Endothelial cell of umbilical vein (primary cell): ENCODE results near the gene NR3C2. TPM values are rescaled to one million over a fixed set of nuclear protein-coding genes. Genes with fewer than 3 reads are reported as not detected.

Experiments
- BruUV-seq: library from RNA; stranded (reverse); fragments of 400-500 nt; replicated peaks from 2 replicates; lab custom pipeline; 2021; lab: Mats Ljungman, UMichigan
- CTCF ChIA-PET: fragments of 300-600, 350-600 bp; sonication (Branson Sonifier 250); formaldehyde crosslinking; loops from one replicate; lab custom pipeline; 2021; ENCODE audit warnings: antibody characterized with exemption, inconsistent platforms; lab: Charles Lee
- POLR2A ChIA-PET: fragments of 300-600, 350-600 bp; sonication (Branson Sonifier 250); formaldehyde crosslinking; loops from one replicate; lab custom pipeline; 2021; ENCODE audit warnings: antibody characterized with exemption, inconsistent platforms; lab: Charles Lee
- DNase-seq: peaks from one replicate; pipeline ENCODE4 v3.0.0-alpha.2; 2011; ENCODE audit warnings: low read depth, low spot score
- FAIRE-seq: peaks from 2 replicates; lab custom pipeline; 2011; peaks lifted over from hg19 to GRCh38; lab: Jason Lieb, UNC
- H2AFZ ChIP-seq: 2 replicates; pipeline ENCODE4 v1.6.0; 2012; ENCODE audit warnings: low read depth, low read length, control low read depth, inconsistent platforms
- H3K27ac ChIP-seq: 2 replicates; pipeline ENCODE4 v1.5.1; 2011; ENCODE audit warnings: low read depth, mild to moderate bottlenecking, control low read depth, low read length, moderate library complexity; ENCODE audit not compliant: insufficient read depth
- H3K27me3 ChIP-seq, 2 experiments: 2 replicates each; pipeline versions ENCODE4 v1.6.0 to v1.6.1; 2011; ENCODE audit warnings: low read length in 2 of 2, mixed read lengths in 1 of 2; ENCODE audit not compliant: control insufficient read depth in 2 of 2, insufficient read depth in 2 of 2
- H3K36me3 ChIP-seq, 2 experiments: 2 replicates in 1 of 2; 3 replicates in 1 of 2; pipeline ENCODE4 v1.5.1; 2011; ENCODE audit warnings: low read length in 2 of 2, mild to moderate bottlenecking in 1 of 2, moderate library complexity in 1 of 2; ENCODE audit not compliant: control insufficient read depth in 2 of 2, insufficient read depth in 2 of 2; ENCODE audit errors: extremely low read depth in 1 of 2
- H3K4me1 ChIP-seq: 3 replicates; pipeline ENCODE4 v1.5.1; 2011; ENCODE audit warnings: mild to moderate bottlenecking, low read length; ENCODE audit not compliant: control insufficient read depth, insufficient read depth; ENCODE audit errors: extremely low read depth
- H3K4me2 ChIP-seq: 2 replicates; pipeline ENCODE4 v1.6.1; 2011; ENCODE audit warnings: low read length, control low read depth, mixed read lengths; ENCODE audit not compliant: insufficient read depth
- H3K4me3 ChIP-seq, 3 experiments: fragments of 200-600 bp in 1 of 3; sonication (generic), shearing (Covaris generic) in 1 of 3; replicated peaks in 1 of 3; 2 replicates each; pipeline ENCODE4 v1.5.1; 2011 to 2016; ENCODE audit warnings: control low read depth in 3 of 3, low read length in 3 of 3, mild to moderate bottlenecking in 2 of 3, inconsistent platforms in 1 of 3, low read depth in 1 of 3, moderate library complexity in 1 of 3; ENCODE audit not compliant: insufficient read depth in 1 of 3
- H3K79me2 ChIP-seq: 2 replicates; pipeline ENCODE4 v1.6.0; 2012; ENCODE audit warnings: low read length, inconsistent platforms; ENCODE audit not compliant: control insufficient read depth, insufficient read depth
- H3K9ac ChIP-seq: replicated peaks from 2 replicates; pipeline ENCODE3; 2011; ENCODE audit warnings: low read length, control low read depth; ENCODE audit not compliant: insufficient read depth; ENCODE audit errors: extremely low read depth
- H3K9me1 ChIP-seq: replicated peaks from 3 replicates; pipeline ENCODE4 v1.6.0; 2011; ENCODE audit warnings: mild to moderate bottlenecking, low read length; ENCODE audit not compliant: control insufficient read depth, insufficient read depth; ENCODE audit errors: extremely low read depth
- H3K9me3 ChIP-seq: replicated peaks from 2 replicates; pipeline ENCODE4 v1.5.1; 2012; ENCODE audit warnings: low read length, inconsistent platforms; ENCODE audit not compliant: control insufficient read depth, insufficient read depth
- H4K20me1 ChIP-seq: replicated peaks from 2 replicates; pipeline ENCODE3; 2011; ENCODE audit warnings: mild to moderate bottlenecking, low read length; ENCODE audit not compliant: control insufficient read depth, insufficient read depth; ENCODE audit errors: extremely low read depth
- EZH2 ChIP-seq: IDR thresholded peaks from 2 replicates; pipeline ENCODE4 v1.6.1; 2012; ENCODE audit warnings: borderline replicate concordance, low read depth, mild to moderate bottlenecking, moderate library complexity, low read length, inconsistent platforms; ENCODE audit not compliant: severe bottlenecking
- FOS ChIP-seq: IDR thresholded peaks from 2 replicates; pipeline ENCODE4 v1.6.1; 2011; ENCODE audit warnings: mild to moderate bottlenecking, low read length, moderate library complexity, borderline replicate concordance; ENCODE audit not compliant: insufficient read depth
- GATA2 ChIP-seq: IDR thresholded peaks from 2 replicates; pipeline ENCODE4 v1.7.0; 2011; ENCODE audit warnings: low read depth, mild to moderate bottlenecking, moderate library complexity, mixed read lengths, low read length; ENCODE audit not compliant: insufficient read length, insufficient read depth
- JUN ChIP-seq: IDR thresholded peaks from 2 replicates; pipeline ENCODE4 v1.6.1; 2011; ENCODE audit warnings: borderline replicate concordance, low read depth; ENCODE audit not compliant: insufficient read length, insufficient read depth
- MYC ChIP-seq: IDR thresholded peaks from one replicate; pipeline ENCODE4 v1.6.1; 2011; ENCODE audit warnings: mild to moderate bottlenecking, low read depth, low read length
- POLR2A ChIP-seq: IDR thresholded peaks from 2 replicates; pipeline ENCODE4 v1.6.1; 2012; ENCODE audit warnings: low read depth, mild to moderate bottlenecking, control low read depth, low read length
- POLR2AphosphoS5 ChIP-seq: IDR thresholded peaks from 2 replicates; pipeline ENCODE4 v1.6.1; 2012; ENCODE audit warnings: low read depth, mild to moderate bottlenecking, control low read depth, low read length, moderate library complexity; ENCODE audit not compliant: insufficient read depth
- dilution Hi-C: fragments of 300-500 bp; cut with MboI; formaldehyde crosslinking; loops from one replicate; pipeline ENCODE4 v1.15.0; 2019; ENCODE audit warnings: low sequenced_read_pairs; ENCODE audit not compliant: extremely low pct_ligation_motif_present
- intact Hi-C: fragments of 100-400 bp; cut with micrococcal nuclease; formaldehyde crosslinking; loops from one replicate; pipeline ENCODE4 v1.10.0; 2022
- polyA plus RNA-seq, 4 experiments: library from polyadenylated mRNA; depleted of rRNA in 3 of 4; stranded (reverse) in 3 of 4; unstranded in 1 of 4; fragments of >200 nt; gene quantifications; 2 replicates each; pipeline versions ENCODE4 v1.2.1 to v1.2.3, GENCODE V29; 2011 to 2012; ENCODE audit warnings: missing spikeins in 1 of 4
- total RNA-seq: library from RNA; stranded (reverse); gene quantifications from 2 replicates; pipeline ENCODE4 v1.2.3, GENCODE V29; 2021

Gene NR3C2
- total and polyA plus RNA-seq, 2 donors (not counting 3 experiments of a cell fraction or from before 2014, with no cell fraction given), result 4.8 to 16.4 TPM

DNA sequence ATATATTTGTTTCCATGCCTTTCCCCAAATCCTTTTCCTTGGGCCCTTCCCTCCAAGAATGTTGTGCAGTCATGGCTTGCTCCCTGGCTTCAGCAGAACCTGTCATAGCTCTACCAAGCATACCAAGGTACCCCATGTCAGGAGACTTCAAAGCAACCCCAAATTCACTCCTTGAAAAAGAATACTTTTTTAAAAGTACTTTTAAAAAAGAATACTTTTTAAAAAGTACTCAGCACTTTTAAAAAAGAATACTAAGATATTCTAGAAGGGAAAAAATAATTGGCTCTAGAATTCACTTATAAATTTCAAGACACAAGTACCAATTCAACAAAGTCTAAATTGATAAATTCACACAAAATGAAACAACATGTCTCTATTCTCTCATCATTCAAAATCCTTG lies 76.0 kb downstream of the NR3C2 start:
- Histone ChIP-seq H3K79me2 (peaks cover 2% of the 10 kb centered on the region), H3K36me3 (no peaks in the 10 kb centered on the region), H2AFZ (no peak overlapping the region), H4K20me1 (no peaks in the 10 kb centered on the region), H3K9ac (no peak overlapping the region), H3K9me1 (no peaks in the 10 kb centered on the region), H3K27ac (no peak overlapping the region), H3K9me3 (no peaks in the 10 kb centered on the region), H3K4me2 (no peak overlapping the region), H3K4me3 (no peak overlapping the region), H3K4me1 (no peaks in the 10 kb centered on the region), H3K27me3 (no peaks in the 10 kb centered on the region)
- DNase-seq (no peak), FAIRE-seq (no peak)
- dilution Hi-C loops (no loop called here), intact Hi-C loops (no loop called here)
- ChIA-PET CTCF (no interaction called here), POLR2A (no interaction called here)
- no TSS peak for BruUV-seq
- no peak for TF ChIP-seq POLR2A
- TF ChIP-seq EZH2, result no peak
- TF ChIP-seq JUN, result no peak
- no peak for TF ChIP-seq POLR2AphosphoS5
- TF ChIP-seq GATA2, result no peak

- Histone ChIP-seq H3K9me3 (no peaks in the 10 kb centered on the region), H3K36me3 (no peaks in the 10 kb centered on the region), H3K4me3 (no peak overlapping the region), H2AFZ (no peak overlapping the region), H4K20me1 (no peaks in the 10 kb centered on the region), H3K27me3 (no peaks in the 10 kb centered on the region), H3K27ac (no peak overlapping the region), H3K4me2 (no peak overlapping the region), H3K4me1 (peaks cover 8% of the 10 kb centered on the region), H3K79me2 (peaks cover 2% of the 10 kb centered on the region), H3K9me1 (no peaks in the 10 kb centered on the region), H3K9ac (no peak overlapping the region)
- TF ChIP-seq EZH2, result no peak
- no peak for TF ChIP-seq FOS
- TF ChIP-seq POLR2A, result no peak
- TF ChIP-seq MYC, result no peak
- TF ChIP-seq POLR2AphosphoS5, result no peak
- TF ChIP-seq GATA2, result no peak
- no peak for TF ChIP-seq JUN
- DNase-seq, result no peak
- dilution Hi-C loops, result no loop called here
- CTCF ChIA-PET, result no interaction called here
- no TSS peak for BruUV-seq
- no peak for FAIRE-seq
- intact Hi-C loops, result no loop called here
- POLR2A ChIA-PET, result no interaction called here
Observed at GRCh38 chr4:148364525-148364924, 77.7 kb downstream of the NR3C2 start.
